ENCODE measurements around the gene FAM3C. TPM values are rescaled to one million over a fixed set of nuclear protein-coding genes. Genes with fewer than 3 reads are reported as not detected.
A peak's percentile ranks its signal among the peaks of the same experiment; 100 is the strongest.

The FAM3C gene
- total RNA-seq, 1 donor from 2014 or later, result 40.2 TPM

DNA sequence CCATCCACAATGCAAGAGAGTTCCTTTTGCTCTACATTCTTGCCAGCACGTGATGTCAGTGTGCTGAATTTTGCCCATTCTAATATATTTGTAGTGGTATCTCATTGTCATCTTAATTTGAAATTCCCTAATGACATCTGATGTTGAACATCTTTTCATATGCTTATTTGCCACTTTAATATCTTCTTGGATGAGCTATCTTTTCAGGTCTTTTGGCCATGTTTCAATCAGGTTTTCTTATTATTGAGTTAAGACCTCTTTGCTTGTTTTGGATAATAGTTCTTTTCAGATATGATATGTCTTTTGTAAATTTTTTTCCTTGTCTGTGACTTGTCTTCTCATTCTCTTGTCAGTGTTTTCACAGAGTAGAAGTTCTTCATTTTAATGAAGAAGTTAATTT, 20.4 kb upstream of the FAM3C start:
- intact Hi-C loops (cut with DNase I), result no loop called here
- ATAC-seq, result no peak
- DNase-seq (ENCODE audit: missing footprints), result no peak

DNA sequence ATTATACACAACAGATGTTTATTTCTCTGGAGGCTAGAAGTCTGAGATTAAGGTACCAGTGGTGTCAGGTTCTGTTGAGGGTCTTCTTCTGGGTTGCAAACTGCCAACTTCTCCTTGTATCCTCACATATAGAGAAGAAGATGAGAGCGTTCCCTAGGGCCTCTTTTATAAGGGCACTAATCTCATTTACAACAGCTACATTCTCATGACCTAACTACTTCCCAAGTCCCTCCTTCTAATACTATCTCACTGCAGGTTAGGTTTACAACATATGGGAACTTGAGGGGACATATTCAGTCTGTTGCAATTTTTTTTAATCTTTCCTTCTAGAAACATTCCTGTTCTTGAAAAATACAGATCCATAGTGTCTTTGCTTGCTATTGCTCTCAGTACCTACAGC, 18.3 kb upstream of the FAM3C start:
- ATAC-seq (no peak), DNase-seq (ENCODE audit: missing footprints) (no peak)
- intact Hi-C loops (cut with DNase I), result no loop called here

DNA sequence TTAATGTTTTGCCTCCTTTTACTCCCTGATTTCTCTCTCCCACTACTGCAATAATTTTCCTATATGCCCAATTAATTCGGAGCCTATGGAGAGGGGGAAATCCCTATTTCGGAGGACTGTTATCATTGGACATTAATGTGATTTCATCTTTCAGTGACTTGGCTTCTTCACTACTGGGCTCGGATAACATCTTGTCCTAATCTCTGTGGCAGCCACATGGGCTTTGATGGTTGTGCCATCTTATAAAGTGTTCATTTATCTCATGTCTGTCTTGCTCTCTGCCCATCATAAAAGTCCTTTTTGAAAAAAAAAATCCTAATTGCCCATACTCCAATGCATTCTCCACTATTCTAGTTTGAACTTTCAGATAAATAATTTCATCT, 15.5 kb upstream of the FAM3C start:
- DNase-seq (ENCODE audit: missing footprints) (no peak), ATAC-seq (no peak)
- intact Hi-C loops (cut with DNase I), result no loop called here

DNA sequence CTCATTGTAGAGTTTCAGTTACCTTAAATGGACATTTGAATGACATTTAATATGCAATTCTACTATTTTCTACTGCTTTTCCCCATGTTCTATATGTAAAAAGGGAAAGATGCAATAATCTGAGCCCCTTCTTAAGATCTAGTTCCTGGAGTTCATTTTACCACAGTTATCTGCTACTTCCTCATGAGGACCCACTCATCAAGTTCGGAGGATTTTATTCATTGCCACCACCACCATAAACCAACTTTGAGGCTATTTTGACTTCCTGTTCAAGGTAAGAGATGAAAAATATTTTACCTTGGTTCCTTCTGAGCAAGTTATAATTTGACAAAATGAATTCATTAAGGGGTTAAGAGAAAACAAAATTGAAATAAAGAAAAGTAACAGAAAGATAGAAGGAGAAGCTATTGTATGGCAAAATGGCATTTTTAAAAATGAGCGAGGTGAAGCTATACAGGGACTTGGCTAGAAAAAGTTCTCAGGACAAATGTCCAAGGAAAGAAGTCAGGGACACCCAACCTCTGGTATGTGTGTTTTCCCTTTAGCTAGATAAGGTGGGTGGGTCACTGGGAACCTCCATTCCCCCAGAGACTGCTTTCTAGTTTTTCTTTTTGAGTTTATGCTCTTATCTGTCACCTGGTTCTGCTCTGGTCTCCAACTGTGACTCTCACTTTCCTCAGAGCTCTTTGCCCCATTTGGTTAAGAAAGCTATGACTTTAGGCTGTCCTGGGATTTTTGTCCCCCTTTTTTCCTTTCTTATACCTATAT, 14.9 kb upstream of the FAM3C start:
- DNase-seq (ENCODE audit: missing footprints) (no peak), ATAC-seq (no peak)
- intact Hi-C loops (cut with DNase I), result no loop called here

DNA sequence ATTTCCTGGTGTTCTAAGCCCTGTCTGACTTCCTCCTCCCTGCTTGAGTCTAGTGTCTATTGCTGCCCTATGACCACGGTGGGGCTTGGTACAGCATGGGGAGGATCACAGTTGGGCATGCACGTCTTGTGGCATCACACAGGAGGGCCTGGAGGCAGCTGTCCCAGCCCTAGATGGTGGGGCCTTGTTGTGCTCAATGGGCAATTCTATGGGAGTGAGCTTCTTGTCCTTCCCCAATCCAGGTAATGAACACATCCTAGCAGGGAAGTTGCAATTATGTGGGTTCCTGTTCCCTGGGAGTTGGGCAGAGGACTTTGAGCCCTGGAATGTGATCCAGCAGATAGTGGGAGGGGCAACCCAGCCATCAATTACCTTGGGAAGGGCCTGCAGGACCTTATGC, 10.8 kb upstream of the FAM3C start:
- ATAC-seq (no peak), DNase-seq (ENCODE audit: missing footprints) (no peak)
- intact Hi-C loops (cut with DNase I), result no loop called here

DNA sequence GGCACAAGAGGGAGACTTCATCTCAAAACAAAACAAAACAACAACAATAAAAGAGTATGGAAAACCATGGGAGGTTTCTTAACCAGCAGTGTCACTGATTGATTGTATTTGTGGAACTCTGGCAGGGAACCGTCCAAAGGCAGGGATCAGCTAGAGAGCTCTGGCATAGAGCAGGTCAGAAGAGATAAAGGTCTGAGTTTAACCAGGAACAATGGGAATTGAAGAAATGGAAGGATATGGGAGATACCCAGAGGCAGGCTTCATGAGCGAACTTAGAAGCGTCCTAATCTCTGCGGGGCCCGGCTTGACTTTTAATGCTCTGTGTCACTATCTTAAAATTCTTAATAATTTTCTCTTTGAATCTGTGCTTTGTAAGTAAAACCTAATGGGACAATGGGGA, 10.4 kb upstream of the FAM3C start:
- DNase-seq (ENCODE audit: missing footprints) (no peak), ATAC-seq (no peak)
- intact Hi-C loops (cut with DNase I), result no loop called here

- DNase-seq (ENCODE audit: missing footprints), result no peak
- intact Hi-C loops (cut with DNase I), result no loop called here
These were observed 8.2 kb upstream of the FAM3C start for GRCh38 chr7:121404348-121404747.

DNA sequence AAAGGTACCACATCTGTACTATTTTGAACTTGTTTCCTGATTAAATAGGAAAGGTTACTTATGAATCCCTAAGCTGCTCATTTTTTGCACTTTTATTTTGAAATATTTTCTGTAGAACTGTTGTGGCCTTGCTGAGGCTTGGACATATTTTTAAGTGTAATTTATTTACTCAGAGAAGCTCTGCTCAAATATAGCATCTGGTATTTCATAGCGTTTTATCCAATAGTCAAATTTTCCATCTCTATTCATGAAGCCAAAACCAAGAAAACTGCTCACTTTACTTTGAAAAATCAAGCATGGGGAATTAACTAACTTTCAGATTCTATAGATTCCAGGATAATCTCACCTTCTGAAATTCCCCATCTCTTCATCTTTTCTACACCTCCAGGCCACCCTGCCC, 6.6 kb upstream of the FAM3C start:
- DNase-seq (ENCODE audit: missing footprints), result no peak
- intact Hi-C loops (cut with DNase I), result no loop called here
- ATAC-seq, result no peak

More at GRCh38 chr7:121404348-121404747, 8.2 kb upstream of the FAM3C start:
- ATAC-seq, result no peak

DNA sequence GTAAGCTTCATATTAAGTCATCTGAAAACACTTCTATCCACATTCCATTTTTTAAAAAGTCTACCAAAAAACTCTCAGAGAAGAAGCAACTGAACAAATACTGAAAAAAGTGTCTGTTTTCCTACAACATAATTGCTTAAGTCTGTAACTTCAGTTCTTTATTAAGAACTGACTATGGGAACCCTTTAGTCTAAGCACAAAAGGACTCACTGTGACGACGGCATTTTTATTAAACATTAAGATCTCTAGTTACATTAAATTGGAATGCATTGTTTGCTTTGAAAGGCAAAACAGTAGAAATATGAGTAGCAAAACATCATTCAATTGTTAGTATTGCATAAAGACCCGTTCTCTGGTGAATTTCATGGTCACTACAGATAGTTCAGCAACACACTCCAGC, 5.8 kb upstream of the FAM3C start:
- no peak for ATAC-seq
- DNase-seq (ENCODE audit: missing footprints), result no peak
- intact Hi-C loops (cut with DNase I), result no loop called here

GRCh38 chr7:121398246-121398645, 2.1 kb upstream of the FAM3C start:
- ATAC-seq, result no peak
- intact Hi-C loops (cut with DNase I), result no loop called here
- DNase-seq (ENCODE audit: missing footprints), result no peak

DNA sequence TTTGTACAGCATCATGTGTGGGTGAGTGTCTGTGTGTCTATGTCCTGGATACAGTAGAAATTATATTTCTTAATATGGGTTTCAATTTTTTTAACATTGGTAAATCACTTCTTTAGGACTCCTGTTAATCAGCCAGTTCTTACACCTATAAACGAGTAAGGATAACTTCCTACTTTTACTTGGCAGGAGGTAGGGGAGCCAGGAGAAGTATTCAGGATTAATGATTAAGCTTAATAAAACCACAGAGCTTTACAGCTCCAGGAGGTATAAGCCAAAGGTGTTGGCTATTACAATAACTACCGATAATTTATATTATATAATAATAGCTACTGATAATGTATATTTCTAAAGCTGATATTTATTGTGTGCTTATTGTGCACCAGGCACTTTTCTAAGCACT, 1.7 kb upstream of the FAM3C start:
- ATAC-seq (no peak), DNase-seq (ENCODE audit: missing footprints) (no peak)
- intact Hi-C loops (cut with DNase I), result loop anchor here (2.0 kb wide), 2 partner anchors 31 to 49 kb away; no protein-coding TSS in a partner anchor

GRCh38 chr7:121397361-121397760, 1.3 kb upstream of the FAM3C start:
- no peak for ATAC-seq
- DNase-seq (ENCODE audit: missing footprints), result no peak
- intact Hi-C loops (cut with DNase I), result loop anchor here (2.0 kb wide), 2 partner anchors 31 to 49 kb away; no protein-coding TSS in a partner anchor

- intact Hi-C loops (cut with DNase I), result no loop called here
- DNase-seq (ENCODE audit: missing footprints) (peak; percentile 77), ATAC-seq (no peak)
These were observed 581 bp downstream of the FAM3C start for GRCh38 chr7:121395494-121395960.

DNA sequence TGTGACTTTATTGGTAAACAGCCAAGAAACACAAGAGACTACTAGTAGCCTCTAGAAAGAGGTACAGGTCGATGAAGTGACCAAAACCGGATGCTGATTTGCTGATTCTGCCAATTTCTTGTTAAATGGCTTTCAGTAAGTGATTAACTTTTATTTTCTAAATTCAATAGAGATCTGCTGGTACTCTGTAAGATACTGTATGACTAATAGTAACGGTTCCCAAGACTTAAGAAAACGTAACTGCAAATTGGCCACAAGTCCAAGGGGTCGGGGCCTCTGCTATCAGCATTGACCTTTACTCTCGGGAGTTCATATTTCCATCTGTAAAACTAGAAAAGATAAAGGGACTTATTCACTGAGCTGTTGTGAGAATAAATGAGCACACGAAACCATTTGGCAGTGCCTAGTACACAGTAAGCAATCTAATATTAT, 1.4 kb downstream of the FAM3C start:
- intact Hi-C loops (cut with DNase I), result no loop called here
- no peak for ATAC-seq
- no peak for DNase-seq (ENCODE audit: missing footprints)

GRCh38 chr7:121393005-121393366, 3.1 kb downstream of the FAM3C start:
- no peak for ATAC-seq
- DNase-seq (ENCODE audit: missing footprints), result no peak
- intact Hi-C loops (cut with DNase I), result no loop called here

DNA sequence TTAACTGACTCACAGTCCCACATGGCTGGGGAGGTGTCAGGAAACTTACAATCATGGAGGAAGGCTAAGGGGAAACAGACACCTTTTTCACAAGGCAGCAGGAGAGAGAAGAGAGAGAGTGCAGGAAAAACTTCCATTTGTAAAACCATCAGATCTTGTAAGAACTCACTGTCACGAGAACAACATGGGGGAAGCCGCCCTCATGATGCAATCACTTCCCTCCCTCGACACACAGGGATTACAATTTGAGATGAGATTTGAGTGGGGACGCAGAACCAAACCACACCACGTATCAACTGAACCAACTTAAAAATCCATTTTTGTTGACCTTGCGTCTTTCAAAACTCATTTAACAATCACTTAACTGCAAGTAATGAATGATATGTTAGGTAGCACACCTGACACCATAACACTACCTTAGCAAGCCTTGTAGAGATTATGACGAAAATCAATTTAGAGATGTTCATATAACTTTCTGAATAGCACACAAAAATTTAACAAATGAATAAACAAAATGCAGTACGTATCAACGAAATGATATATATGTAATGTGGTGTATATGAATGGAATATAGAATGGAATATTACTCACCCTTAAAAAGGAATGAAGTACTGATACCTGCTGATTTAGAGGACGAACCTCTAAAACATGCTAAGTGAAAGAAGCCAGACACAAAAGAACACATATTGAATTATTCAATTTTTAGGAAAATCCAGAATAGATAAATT, 3.7 kb downstream of the FAM3C start:
- ATAC-seq (no peak), DNase-seq (ENCODE audit: missing footprints) (no peak)
- intact Hi-C loops (cut with DNase I), result no loop called here

DNA sequence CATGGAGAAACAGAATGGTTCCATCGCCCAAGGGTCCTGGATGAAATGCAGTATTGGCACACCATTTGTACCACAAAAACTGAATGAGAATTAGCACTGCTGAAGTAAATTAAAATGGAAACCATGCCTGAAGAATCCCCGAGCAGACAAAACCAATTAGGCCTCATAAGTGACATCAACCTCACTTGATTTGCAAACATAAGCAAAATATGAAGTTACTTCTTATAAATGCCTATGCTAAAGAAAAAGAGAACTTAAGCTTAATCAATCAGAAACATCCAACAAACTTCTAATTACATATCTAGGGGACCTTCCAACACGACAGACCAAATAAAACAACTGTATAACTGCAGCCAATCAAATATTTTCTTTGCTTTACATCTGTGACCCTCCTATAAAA, 4.4 kb downstream of the FAM3C start:
- intact Hi-C loops (cut with DNase I), result no loop called here
- ATAC-seq (no peak), DNase-seq (ENCODE audit: missing footprints) (no peak)

DNA sequence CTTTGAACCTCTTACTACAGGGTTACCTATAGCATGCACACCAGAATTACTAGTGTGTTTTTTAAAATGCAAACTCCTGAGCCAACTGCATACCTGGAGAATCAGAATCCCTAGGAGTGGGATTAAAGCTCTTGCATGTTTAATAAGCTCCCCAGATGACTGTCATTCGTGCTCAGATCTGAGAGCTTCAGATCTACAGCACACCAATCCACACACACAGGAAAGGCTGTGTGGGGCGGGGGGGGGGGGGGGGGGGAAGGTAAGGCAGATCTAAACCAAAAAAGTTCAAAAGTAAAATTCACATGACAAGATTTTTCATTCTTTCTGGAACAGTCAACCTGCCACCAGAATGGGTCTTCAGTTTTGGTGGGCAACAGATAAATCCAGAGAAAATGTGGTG, 5.5 kb downstream of the FAM3C start:
- intact Hi-C loops (cut with DNase I), result no loop called here
- ATAC-seq (no peak), DNase-seq (ENCODE audit: missing footprints) (no peak)

DNA sequence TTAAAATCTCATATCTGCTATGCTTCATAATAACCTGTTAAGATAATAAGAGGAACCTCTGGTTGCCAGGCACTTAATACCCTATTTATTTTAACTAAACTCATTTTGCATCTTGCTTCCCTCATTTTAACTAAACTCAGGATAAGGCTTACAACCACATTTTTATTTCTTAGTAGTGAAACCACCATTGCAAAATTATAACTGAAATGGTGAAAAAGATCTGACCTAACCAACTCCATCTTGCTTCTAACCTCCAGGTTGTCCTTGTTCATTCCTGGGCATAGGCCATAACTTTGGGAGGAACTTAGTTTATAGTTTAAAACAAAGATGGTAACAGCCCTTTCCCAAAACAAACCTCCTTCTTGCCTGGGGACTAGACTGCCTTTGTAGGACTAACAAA, 6.0 kb downstream of the FAM3C start:
- intact Hi-C loops (cut with DNase I), result no loop called here
- DNase-seq (ENCODE audit: missing footprints) (no peak), ATAC-seq (no peak)

DNA sequence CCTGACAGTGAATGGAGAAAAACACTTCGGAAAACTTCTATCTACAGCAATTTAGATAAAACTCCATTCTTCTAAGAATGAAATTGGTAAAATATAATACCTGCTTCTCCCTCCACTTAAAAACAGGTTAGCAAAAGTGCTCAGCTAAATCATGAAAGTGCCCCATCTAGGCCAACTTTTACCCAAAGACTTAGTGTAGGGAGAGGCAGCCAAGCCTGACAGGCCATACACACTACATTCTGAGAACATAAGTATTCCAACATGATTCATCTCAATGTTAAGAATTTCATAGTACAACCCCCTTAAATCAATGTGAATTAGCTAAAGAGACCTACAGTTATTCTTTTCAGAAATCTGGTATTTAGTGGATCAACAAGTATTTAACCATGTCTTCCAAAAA, 7.2 kb downstream of the FAM3C start:
- no peak for DNase-seq (ENCODE audit: missing footprints)
- intact Hi-C loops (cut with DNase I), result no loop called here

More for the DNA sequence above, 7.2 kb downstream of the FAM3C start:
- no peak for ATAC-seq

Data from Right ventricle myocardium inferior (tissue), 1 donor.